CD4-positive, alpha-beta T cell treated with Interferon gamma for 1 hour (primary cell): ENCODE measurements around the gene SULT2A1.
"Not testable (repeated sequence)": the region's sequence is repeated elsewhere in the genome, so short reads cannot be mapped to it uniquely, and the experiment has no call there.

Experiments used
- DNase-seq: peaks from one replicate; pipeline ENCODE4 v3.0.0-alpha.2; 2020

The SULT2A1 gene

DNA sequence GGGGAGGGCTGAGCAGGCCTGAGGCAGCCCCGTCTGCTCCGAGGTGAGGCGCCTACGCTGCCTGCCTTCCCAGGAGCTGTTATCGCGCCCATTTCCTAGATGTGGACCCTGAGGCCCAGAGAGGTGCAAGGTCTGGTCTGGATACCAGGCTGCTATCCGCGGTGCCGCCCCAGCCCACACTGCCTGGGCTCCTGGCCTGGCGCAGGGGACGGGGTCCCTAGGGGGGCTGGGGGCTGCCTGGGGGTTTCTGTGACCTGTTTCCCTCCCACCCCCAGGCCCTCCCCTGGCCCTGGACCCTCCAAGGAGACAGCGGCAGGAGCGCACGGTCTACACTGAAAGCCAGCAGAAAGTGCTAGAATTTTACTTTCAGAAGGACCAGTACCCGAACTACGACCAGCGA, 26.3 kb downstream of the SULT2A1 start:
- DNase-seq = not testable (repeated sequence)

DNA sequence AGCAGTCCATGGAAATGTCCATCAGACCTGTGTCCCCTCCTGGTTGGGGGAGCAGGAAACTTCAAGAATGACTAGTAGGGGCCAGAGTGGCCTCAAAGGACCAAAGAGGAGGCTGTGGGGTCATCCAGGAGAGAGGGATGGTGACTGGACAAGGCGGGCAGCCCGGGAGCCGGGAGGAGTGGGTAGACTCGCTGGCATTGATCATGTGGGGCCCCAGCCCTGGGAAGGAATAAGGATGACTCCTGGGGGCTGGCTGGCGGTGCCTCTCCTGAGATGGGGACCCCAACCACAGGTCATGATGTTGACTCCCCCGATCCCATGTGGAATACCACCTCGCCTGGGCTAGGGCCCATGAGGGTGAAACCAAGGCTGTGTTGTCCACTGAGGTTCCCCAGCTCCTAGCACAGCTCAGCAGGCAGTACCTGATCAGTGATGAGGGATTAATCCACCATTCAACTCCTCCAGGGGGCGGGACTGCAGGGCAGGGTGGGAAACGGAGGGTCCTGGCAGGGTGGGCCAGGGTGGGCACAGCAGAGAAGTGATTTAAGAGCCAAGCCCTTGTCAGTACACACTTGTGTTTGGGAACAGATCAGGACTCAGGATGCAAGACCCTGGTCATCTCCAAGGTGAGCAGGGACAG, 27.3 kb downstream of the SULT2A1 start, which contains the start of gene TPRX2:
Gene TPRX2 (plus strand): TSS at position 590 of the 640 bp plus-strand sequence. CDS start 12 bp downstream, at position 602.
- DNase-seq = not testable (repeated sequence)

DNA sequence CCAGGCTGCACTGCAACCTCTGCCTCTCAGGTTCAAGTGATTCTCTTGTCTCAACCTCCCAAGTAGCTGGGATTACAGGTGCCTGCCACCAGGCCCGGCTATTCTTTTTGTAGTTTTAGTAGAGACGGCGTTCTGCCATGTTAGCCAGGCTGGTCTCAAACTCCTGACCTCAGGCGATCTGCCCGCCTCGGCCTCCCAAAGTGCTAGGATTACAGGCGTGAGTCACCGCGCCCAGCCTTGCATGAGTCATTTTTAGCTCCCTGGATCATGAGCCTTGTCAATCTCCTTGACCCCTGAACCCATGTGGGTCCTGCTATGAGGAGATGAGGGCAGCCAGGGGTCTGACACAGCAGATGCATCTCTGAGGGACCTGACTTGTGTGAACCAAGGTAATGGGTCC, 27.9 kb downstream of the SULT2A1 start:
- not testable (repeated sequence) for DNase-seq

GRCh38 chr19:47854459-47854858, 31.7 kb downstream of the SULT2A1 start:
- no peak for DNase-seq

DNA sequence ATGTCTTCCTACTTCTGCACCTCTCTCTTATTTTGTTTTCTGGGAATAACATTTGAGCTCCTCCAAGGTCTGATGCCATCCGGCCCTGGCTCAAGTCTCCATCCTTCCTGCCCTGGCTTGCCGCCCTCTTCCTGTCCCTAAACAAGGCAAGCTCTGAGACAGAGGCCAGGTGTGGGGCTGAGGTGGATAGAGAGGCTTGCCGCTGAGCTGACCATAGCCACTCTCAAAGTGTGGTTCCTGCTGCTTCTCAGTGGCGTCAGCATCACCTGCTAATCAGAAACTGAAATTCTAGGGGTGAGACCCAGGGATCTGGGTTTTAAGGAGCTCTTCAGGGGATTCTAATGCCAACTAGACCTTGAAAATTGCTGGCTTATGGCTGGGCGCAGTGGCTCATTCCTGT, 33.1 kb downstream of the SULT2A1 start:
- DNase-seq = no peak

GRCh38 chr19:47848823-47849473, 37.2 kb downstream of the SULT2A1 start:
- no peak for DNase-seq

DNA sequence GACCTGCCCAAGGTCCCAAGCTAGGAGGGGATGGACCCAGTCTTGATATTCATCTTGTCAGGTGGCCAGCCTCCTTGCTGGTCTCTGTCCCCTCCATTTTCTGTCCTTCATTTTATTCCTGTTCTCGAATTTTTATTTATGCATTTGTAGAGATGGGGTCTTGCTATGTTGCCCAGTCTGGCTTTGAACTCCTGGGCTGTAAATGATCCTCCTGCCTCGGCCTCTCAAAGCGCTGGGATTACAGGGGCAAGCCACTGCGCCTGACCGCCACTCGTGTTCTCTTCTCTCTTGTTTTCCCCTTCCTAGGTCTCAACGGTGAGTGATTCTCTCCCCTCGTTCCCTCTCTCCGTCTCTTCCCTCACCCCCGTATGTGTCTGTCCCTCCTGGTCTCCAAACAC, 37.7 kb downstream of the SULT2A1 start:
- no peak for DNase-seq

GRCh38 chr19:47842941-47843340, 43.2 kb downstream of the SULT2A1 start:
- no peak for DNase-seq

GRCh38 chr19:47839913-47840312, 46.2 kb downstream of the SULT2A1 start:
- no peak for DNase-seq

DNA sequence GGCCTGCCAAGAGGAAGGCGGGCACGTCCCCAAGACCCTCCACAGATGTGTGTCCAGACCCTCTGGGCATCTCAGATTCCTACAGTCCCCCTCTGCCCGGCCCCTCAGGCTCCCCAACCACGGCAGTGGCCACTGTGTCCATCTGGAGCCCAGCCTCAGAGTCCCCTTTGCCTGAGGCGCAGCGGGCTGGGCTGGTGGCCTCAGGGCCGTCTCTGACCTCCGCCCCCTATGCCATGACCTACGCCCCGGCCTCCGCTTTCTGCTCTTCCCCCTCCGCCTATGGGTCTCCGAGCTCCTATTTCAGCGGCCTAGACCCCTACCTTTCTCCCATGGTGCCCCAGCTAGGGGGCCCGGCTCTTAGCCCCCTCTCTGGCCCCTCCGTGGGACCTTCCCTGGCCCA, 46.7 kb downstream of the SULT2A1 start:
- no peak for DNase-seq

DNA sequence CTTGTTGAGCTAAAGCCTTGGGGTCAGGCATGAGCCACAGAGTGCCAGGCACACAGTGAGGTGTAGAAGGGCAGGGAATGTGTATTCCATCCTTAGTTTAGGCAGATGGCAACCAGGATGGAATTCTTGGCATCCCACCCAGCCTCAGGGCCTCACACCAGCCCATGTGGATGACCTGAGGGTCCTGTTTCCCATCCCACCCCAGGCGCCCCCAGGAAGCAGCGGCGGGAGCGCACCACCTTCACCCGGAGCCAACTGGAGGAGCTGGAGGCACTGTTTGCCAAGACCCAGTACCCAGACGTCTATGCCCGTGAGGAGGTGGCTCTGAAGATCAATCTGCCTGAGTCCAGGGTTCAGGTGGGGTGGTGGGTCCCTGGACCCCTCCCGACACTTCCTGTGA, 50.1 kb downstream of the SULT2A1 start:
- no peak for DNase-seq

DNA sequence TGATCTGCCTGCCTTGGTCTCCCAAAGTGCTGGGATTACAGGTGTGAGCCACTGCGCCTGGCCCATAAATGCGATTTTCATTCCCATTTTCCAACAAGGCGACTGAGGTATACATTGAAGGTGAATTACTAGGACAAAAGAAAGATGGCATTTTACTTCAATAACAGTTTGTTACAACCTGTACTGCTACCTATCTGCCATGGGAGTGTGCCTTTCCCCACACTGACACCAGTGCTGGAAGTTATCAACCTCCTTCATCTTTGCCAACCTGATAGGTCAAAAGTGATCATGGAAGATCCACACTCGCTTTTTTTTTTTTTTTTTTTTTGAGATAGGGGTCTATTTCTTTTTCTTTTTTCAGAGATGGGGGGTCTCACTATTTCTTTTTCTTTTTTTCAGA, 53.4 kb downstream of the SULT2A1 start:
- DNase-seq = no peak

DNA sequence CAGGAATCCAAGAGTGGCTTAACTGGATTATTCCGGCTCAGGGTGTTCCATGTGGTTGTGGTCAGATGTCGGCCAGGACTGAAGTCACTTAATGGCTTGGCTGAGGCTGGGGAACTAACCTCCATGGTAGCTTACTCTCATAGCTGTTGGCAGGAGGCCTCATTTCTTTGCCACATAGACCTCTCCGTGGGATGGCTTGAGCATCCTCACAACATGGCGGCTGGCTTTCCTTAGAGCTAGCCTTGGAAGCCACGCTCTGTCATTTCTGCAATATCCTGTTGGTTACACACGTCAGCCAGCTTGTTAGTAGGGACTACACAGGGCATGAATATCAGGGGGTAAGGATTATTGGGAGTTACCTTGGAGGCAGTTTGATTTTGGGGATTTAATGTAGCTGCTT, 59.3 kb downstream of the SULT2A1 start:
- no peak for DNase-seq

DNA sequence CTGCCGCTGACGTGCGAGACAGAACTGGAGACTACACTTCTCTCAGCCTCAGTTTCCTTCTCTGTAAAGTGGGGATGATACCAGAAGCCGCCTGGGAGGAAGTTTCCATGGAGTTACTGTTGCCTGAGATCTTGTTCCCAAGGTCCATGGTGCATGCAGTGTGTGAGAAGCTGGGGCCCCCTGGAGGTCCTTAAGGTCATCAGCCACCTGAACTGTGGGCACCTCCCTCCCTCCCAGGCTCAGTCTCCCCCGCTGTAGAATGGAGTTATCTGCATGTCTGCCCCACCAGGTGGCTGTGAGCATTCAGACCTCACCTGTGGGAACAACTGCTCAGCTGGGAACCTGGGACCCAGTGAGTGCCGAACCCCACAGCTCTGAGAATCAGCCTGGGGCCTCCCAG, 61.7 kb downstream of the SULT2A1 start:
- DNase-seq = no peak

DNA sequence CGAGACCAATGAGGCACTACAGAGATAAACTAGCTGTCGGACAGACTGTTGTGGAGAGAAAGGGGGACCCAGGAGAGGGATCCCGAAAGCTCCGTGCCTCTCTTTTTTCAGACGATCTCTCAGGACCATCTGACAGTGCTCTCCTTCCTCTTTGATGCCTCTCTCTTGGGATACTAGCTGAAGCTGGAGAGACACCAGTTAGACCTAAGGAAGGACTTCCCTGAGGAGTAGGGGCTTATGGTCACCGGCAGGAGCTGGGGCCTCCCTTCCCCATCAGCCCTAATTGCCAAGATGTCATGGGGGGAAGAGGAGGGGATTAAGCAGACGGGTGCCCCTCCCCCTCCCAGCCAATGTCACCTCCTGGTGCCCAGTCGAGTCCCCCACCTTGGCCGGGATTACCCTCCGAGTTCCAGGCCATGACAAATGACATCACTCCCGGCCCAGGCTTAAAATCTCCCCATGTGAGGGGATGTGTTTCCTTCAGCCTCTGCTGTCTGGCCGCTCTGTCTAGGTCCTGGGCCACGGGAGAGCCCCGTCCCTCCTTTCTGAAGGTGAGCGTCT, 64.6 kb downstream of the SULT2A1 start, which contains the start of gene CRX:
Gene CRX (plus strand): TSS at position 478 of the 561 bp plus-strand sequence. CDS start 12,507 bp downstream, outside the sequence.
- DNase-seq = no peak
